G401 (cell line): ENCODE results near the gene ASPA. TPM values are rescaled to one million over a fixed set of nuclear protein-coding genes. Genes with fewer than 3 reads are reported as not detected.
"Not testable (repeated sequence)": the region's sequence is repeated elsewhere in the genome, so short reads cannot be mapped to it uniquely, and the experiment has no call there.

Experiments used
- DNase-seq: peaks from one replicate; pipeline ENCODE4 v3.0.0-alpha.2; 2015; ENCODE audit warnings: low spot score
- in situ Hi-C: cut with HindIII; loops from 2 replicates; pipeline ENCODE4 v1.10.0; 2016; ENCODE audit warnings: low sequenced_read_pairs, mixed read lengths
- total RNA-seq: library from RNA; depleted of rRNA; stranded (reverse); fragments of >200 nt; shearing (Covaris generic); gene quantifications from 2 replicates; pipeline ENCODE4 v1.2.3, GENCODE V29; 2014

The ASPA gene
- total RNA-seq, 1 experiment from 2014 or later: not detected

GRCh38 chr17:3505008-3505407 lies 29.2 kb downstream of the ASPA start:
- no peak for DNase-seq
- in situ Hi-C loops: no loop called here

GRCh38 chr17:3506054-3506453 lies 30.3 kb downstream of the ASPA start:
- in situ Hi-C loops: no loop called here
- no peak for DNase-seq

GRCh38 chr17:3507071-3507470 lies 31.3 kb downstream of the ASPA start:
- DNase-seq: no peak
- in situ Hi-C loops: no loop called here

GRCh38 chr17:3507869-3508268 lies 32.1 kb downstream of the ASPA start:
- in situ Hi-C loops: no loop called here
- no peak for DNase-seq

- no peak for DNase-seq
- in situ Hi-C loops: no loop called here
These were observed 34.3 kb downstream of the ASPA start for GRCh38 chr17:3510090-3510489.

GRCh38 chr17:3511852-3512504 lies 36.2 kb downstream of the ASPA start:
- no peak for DNase-seq
- in situ Hi-C loops: no loop called here

- DNase-seq: peak; percentile 30
- in situ Hi-C loops: no loop called here
These were observed 36.8 kb downstream of the ASPA start for GRCh38 chr17:3512505-3513171.

GRCh38 chr17:3513305-3514035 lies 37.7 kb downstream of the ASPA start:
- in situ Hi-C loops: no loop called here
- no peak for DNase-seq

- DNase-seq, in situ Hi-C loops: not testable (repeated sequence)
These were observed 38.4 kb downstream of the ASPA start for GRCh38 chr17:3514167-3514566.

GRCh38 chr17:3514873-3515272 lies 39.1 kb downstream of the ASPA start:
- no peak for DNase-seq
- in situ Hi-C loops: no loop called here

- in situ Hi-C loops, DNase-seq: not testable (repeated sequence)
These were observed 43.7 kb downstream of the ASPA start for GRCh38 chr17:3519472-3519871.

GRCh38 chr17:3524024-3524423 lies 48.2 kb downstream of the ASPA start:
- in situ Hi-C loops: no loop called here
- no peak for DNase-seq

- in situ Hi-C loops: no loop called here
- DNase-seq: no peak
These were observed 50.7 kb downstream of the ASPA start for GRCh38 chr17:3526491-3526890.

- DNase-seq: no peak
- in situ Hi-C loops: no loop called here
These were observed 51.2 kb downstream of the ASPA start for GRCh38 chr17:3526971-3527370.

GRCh38 chr17:3527468-3527867 lies 51.7 kb downstream of the ASPA start:
- no peak for DNase-seq
- in situ Hi-C loops: no loop called here

- in situ Hi-C loops: no loop called here
- DNase-seq: no peak
These were observed 52.1 kb downstream of the ASPA start for GRCh38 chr17:3527896-3528295.

GRCh38 chr17:3528403-3528851 lies 52.6 kb downstream of the ASPA start:
- no peak for DNase-seq

GRCh38 chr17:3528880-3529511 lies 53.2 kb downstream of the ASPA start:
- DNase-seq: no peak

More at GRCh38 chr17:3528403-3528851, 52.6 kb downstream of the ASPA start:
- in situ Hi-C loops: no loop called here

GRCh38 chr17:3529817-3530741 lies 54.3 kb downstream of the ASPA start:
- DNase-seq: no peak
- in situ Hi-C loops: no loop called here

More at GRCh38 chr17:3528880-3529511, 53.2 kb downstream of the ASPA start:
- in situ Hi-C loops: no loop called here
